Suprapubic skin (tissue), 4 donors: ENCODE measurements around the gene CMSS1. TPM values are rescaled to one million over a fixed set of nuclear protein-coding genes. Genes with fewer than 3 reads are reported as not detected.
A peak's percentile ranks its signal among the peaks of the same experiment; 100 is the strongest.

Source experiments
- DNase-seq, 2 donors: peaks; one replicate each; pipeline ENCODE4 v3.0.0-alpha.2; 2019; ENCODE audit warnings: low spot score in 2 of 2
- H3K27ac ChIP-seq: fragments of 200-600 bp; sonication (generic); one replicate; pipeline ENCODE4 v1.5.1; 2019
- H3K27me3 ChIP-seq: fragments of 200-600 bp; sonication (generic); one replicate; pipeline ENCODE4 v1.5.1; 2019
- H3K36me3 ChIP-seq: fragments of 200-600 bp; sonication (generic); one replicate; pipeline ENCODE4 v1.5.1; 2019
- H3K4me1 ChIP-seq: fragments of 200-600 bp; sonication (generic); one replicate; pipeline ENCODE4 v1.5.1; 2019
- H3K4me3 ChIP-seq: fragments of 200-600 bp; sonication (generic); one replicate; pipeline ENCODE4 v1.5.1; 2019; ENCODE audit warnings: mild to moderate bottlenecking
- H3K9me3 ChIP-seq: fragments of 200-600 bp; sonication (generic); one replicate; pipeline ENCODE4 v1.5.1; 2019
- EP300 ChIP-seq: sonication (generic); formaldehyde crosslinking; IDR thresholded peaks from one replicate; pipeline ENCODE4 v1.6.1; 2017; ENCODE audit warnings: antibody characterized with exemption
- POLR2A ChIP-seq, 2 donors: fragments of 450-650 bp; IDR thresholded peaks; one replicate each; pipeline ENCODE4 v1.6.1; 2017; ENCODE audit warnings: antibody characterized with exemption in 2 of 2, mild to moderate bottlenecking in 2 of 2, moderate library complexity in 2 of 2
- POLR2AphosphoS5 ChIP-seq, 3 donors: sonication (generic); formaldehyde crosslinking; IDR thresholded peaks; one replicate each; pipeline ENCODE4 v1.6.1; 2017; ENCODE audit warnings: antibody characterized with exemption in 3 of 3
- WGBS: methylation state at CpG from one replicate; pipeline ENCODE4 v1.1.5; 2018; 5-methylcytosine and 5-hydroxymethylcytosine counted together
- total RNA-seq, 4 donors: library from RNA; depleted of rRNA; stranded (reverse); fragments of >200 nt; gene quantifications; one replicate each; pipeline ENCODE4 v1.1.0, GENCODE V29; 2016
- TF ChIP-seq, protein P1 (sequence below), 2 donors: fragments of 200-600 bp in 1 of 2; fragments of 450-650 bp in 1 of 2; sonication (generic) in 1 of 2; IDR thresholded peaks; one replicate each; pipeline ENCODE4 v1.5.1; 2016 to 2019; ENCODE audit warnings: antibody characterized with exemption in 2 of 2, mild to moderate bottlenecking in 1 of 2, moderate library complexity in 1 of 2

The CMSS1 gene
- total RNA-seq, 4 donors from 2014 or later, result 13.2 to 17.1 (median 13.5) TPM

DNA sequence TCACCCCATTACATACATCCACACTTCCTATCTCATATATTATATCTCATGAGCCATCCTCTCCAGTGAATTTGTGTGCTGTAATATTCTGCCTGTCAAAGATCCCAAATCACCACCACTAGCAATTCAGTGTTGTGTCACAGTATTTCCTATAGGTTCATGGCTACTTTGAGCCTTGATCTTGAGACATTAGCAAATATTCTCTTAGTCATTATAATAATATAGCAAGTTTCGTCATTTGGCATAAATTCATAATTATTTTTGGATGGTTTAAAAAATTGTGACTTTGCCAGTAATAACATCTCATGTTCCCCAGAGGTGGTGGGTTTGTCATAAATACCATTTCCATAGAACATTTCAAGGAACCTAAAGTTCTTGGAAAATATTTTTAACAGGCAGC, 47.7 kb downstream of the CMSS1 start:
- no peaks in the 10 kb centered on the region for H3K9me3 ChIP-seq
- TF ChIP-seq EP300 (no peak), POLR2A (IDR thresholded peaks at IDR 0.05) (no peak), POLR2AphosphoS5 (IDR thresholded peaks at IDR 0.05) (no peak)
- TF ChIP-seq, protein P1, sequence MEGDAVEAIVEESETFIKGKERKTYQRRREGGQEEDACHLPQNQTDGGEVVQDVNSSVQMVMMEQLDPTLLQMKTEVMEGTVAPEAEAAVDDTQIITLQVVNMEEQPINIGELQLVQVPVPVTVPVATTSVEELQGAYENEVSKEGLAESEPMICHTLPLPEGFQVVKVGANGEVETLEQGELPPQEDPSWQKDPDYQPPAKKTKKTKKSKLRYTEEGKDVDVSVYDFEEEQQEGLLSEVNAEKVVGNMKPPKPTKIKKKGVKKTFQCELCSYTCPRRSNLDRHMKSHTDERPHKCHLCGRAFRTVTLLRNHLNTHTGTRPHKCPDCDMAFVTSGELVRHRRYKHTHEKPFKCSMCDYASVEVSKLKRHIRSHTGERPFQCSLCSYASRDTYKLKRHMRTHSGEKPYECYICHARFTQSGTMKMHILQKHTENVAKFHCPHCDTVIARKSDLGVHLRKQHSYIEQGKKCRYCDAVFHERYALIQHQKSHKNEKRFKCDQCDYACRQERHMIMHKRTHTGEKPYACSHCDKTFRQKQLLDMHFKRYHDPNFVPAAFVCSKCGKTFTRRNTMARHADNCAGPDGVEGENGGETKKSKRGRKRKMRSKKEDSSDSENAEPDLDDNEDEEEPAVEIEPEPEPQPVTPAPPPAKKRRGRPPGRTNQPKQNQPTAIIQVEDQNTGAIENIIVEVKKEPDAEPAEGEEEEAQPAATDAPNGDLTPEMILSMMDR (IDR thresholded peaks at IDR 0.05), result no peak
- no peak overlapping the region for H3K4me3 ChIP-seq
- no peak overlapping the region for H3K27ac ChIP-seq
- no peaks in the 10 kb centered on the region for H3K27me3 ChIP-seq
- H3K4me1 ChIP-seq, result peaks cover 28% of the 10 kb centered on the region
- H3K36me3 ChIP-seq, result peaks cover 10% of the 10 kb centered on the region
- WGBS, result 85% methylated on average over 1 of the region's 1 CpG
- no peak for DNase-seq

- H3K27ac ChIP-seq, result no peak overlapping the region
Measured at GRCh38 chr3:99866261-99866761, 48.6 kb downstream of the CMSS1 start.

GRCh38 chr3:99867594-99868310, 50.1 kb downstream of the CMSS1 start:
- no peak overlapping the region for H3K4me3 ChIP-seq
- no peak for DNase-seq
- no peaks in the 10 kb centered on the region for H3K27me3 ChIP-seq
- 82% methylated on average over 3 of the region's 3 CpGs for WGBS
- H3K27ac ChIP-seq, result no peak overlapping the region
- no peak for TF ChIP-seq POLR2A (IDR thresholded peaks at IDR 0.05)
- TF ChIP-seq EP300, result no peak
- TF ChIP-seq, protein P1 (IDR thresholded peaks at IDR 0.05), result no peak
- no peak for TF ChIP-seq POLR2AphosphoS5 (IDR thresholded peaks at IDR 0.05)
- H3K4me1 ChIP-seq, result peaks cover 46% of the 10 kb centered on the region
- H3K9me3 ChIP-seq, result no peaks in the 10 kb centered on the region
- H3K36me3 ChIP-seq, result peaks cover 6% of the 10 kb centered on the region

More at GRCh38 chr3:99866261-99866761, 48.6 kb downstream of the CMSS1 start:
- H3K4me3 ChIP-seq, result no peak overlapping the region
- H3K4me1 ChIP-seq, result peaks cover 34% of the 10 kb centered on the region
- no peak for TF ChIP-seq EP300
- TF ChIP-seq POLR2A (IDR thresholded peaks at IDR 0.05), result no peak
- no peak for TF ChIP-seq POLR2AphosphoS5 (IDR thresholded peaks at IDR 0.05)
- TF ChIP-seq, protein P1 (IDR thresholded peaks at IDR 0.05), result no peak
- H3K36me3 ChIP-seq, result peaks cover 10% of the 10 kb centered on the region
- no peaks in the 10 kb centered on the region for H3K27me3 ChIP-seq
- DNase-seq, result no peak
- H3K9me3 ChIP-seq, result no peaks in the 10 kb centered on the region
- WGBS, result 47% methylated on average over 3 of the region's 3 CpGs

DNA sequence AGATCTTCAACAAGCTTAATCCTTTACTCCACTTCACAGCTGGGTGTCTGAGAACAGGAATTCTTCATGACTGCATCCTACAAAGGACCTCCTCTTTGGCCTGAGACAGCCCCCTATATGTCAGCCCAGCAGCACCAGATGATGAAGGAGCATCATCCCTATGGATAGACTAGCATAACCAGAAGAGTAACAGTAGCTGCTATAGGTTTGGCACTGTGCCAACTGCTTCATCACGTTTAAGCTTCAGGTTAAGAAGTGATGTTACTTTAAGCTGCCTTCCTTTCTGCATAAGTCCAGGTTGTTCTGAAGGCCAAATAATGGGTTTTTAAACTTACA, 50.6 kb downstream of the CMSS1 start:
- H3K27ac ChIP-seq, result no peak overlapping the region

GRCh38 chr3:99869621-99870020, 52.0 kb downstream of the CMSS1 start:
- DNase-seq, result no peak
- Histone ChIP-seq H3K4me3 (no peak overlapping the region), H3K36me3 (no peaks in the 10 kb centered on the region), H3K9me3 (no peaks in the 10 kb centered on the region), H3K27me3 (no peaks in the 10 kb centered on the region), H3K27ac (peak overlapping the region; percentile 26), H3K4me1 (peaks cover 58% of the 10 kb centered on the region)
- WGBS, result 85% methylated on average over 1 of the region's 1 CpG
- TF ChIP-seq POLR2A (IDR thresholded peaks at IDR 0.05) (no peak), EP300 (no peak), POLR2AphosphoS5 (IDR thresholded peaks at IDR 0.05) (no peak)
- TF ChIP-seq, protein P1 (IDR thresholded peaks at IDR 0.05), result no peak

More for the DNA sequence above, 50.6 kb downstream of the CMSS1 start:
- Histone ChIP-seq H3K36me3 (peaks cover under 1% of the 10 kb centered on the region), H3K27me3 (no peaks in the 10 kb centered on the region), H3K4me3 (no peak overlapping the region), H3K4me1 (peaks cover 50% of the 10 kb centered on the region), H3K9me3 (no peaks in the 10 kb centered on the region)
- no peak for DNase-seq
- WGBS, result 0% methylated on average over 1 of the region's 1 CpG
- no peak for TF ChIP-seq POLR2AphosphoS5 (IDR thresholded peaks at IDR 0.05)
